NCI-H510A (cell line): ENCODE data around the gene PLEKHA7.
A peak's percentile ranks its signal among the peaks of the same experiment; 100 is the strongest.
"Not testable (repeated sequence)": the region's sequence is repeated elsewhere in the genome, so short reads cannot be mapped to it uniquely, and the experiment has no call there.

ENCODE experiments used
- DNase-seq: peaks from one replicate; lab custom pipeline; 2025; lab: John Stamatoyannopoulos, UW

The PLEKHA7 gene

GRCh38 chr11:16880184-16880801, 133.9 kb downstream of the PLEKHA7 start:
- no peak for DNase-seq

- DNase-seq, result no peak
Observed at GRCh38 chr11:16879690-16880089, 134.5 kb downstream of the PLEKHA7 start.

GRCh38 chr11:16876837-16877236, 137.4 kb downstream of the PLEKHA7 start:
- no peak for DNase-seq

GRCh38 chr11:16876053-16876752, 138.0 kb downstream of the PLEKHA7 start:
- DNase-seq, result no peak

GRCh38 chr11:16874275-16874975, 139.8 kb downstream of the PLEKHA7 start:
- no peak for DNase-seq

DNA sequence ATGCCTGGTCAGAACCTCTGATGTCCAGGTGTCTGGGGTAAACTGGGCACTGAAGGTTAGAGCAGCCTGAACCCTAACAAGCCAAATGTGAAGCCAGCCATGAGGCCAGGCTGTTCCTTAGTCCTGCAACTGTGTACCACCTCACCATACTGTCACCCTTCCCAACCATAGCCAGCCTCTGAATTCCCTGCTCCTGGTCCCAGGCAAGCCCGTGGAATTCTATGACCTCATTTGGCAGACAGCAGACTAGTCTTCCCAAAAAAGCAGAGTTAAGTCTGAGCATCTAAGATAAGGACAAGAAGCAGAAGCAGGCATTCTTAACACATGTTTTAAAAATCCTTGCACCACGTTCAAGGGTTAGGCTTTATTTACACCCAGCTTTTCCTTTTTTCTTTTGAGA, 140.9 kb downstream of the PLEKHA7 start:
- no peak for DNase-seq

DNA sequence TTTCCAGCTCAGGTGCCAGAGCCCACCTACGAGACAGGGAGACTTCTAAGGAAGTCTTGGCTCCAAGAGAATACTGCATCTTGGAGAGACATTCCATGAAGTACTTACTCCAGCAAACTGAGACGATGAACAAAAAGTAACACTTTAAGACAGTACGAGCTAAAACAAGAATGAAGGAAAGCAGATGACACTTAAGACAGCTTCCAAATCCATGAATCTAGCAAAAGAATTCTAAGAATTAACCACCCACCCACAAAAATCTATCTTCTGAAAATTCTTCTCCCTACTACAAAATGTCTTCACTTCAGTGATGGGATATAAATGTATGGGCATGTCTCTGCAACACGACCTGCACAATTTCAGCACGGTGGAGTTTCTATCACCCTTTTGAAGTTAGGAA, 142.8 kb downstream of the PLEKHA7 start:
- DNase-seq, result no peak

GRCh38 chr11:16867097-16867496, 147.1 kb downstream of the PLEKHA7 start:
- DNase-seq, result no peak

GRCh38 chr11:16864428-16864827, 149.8 kb downstream of the PLEKHA7 start:
- not testable (repeated sequence) for DNase-seq

- no peak for DNase-seq
Observed at GRCh38 chr11:16863389-16863788, 150.8 kb downstream of the PLEKHA7 start.

DNA sequence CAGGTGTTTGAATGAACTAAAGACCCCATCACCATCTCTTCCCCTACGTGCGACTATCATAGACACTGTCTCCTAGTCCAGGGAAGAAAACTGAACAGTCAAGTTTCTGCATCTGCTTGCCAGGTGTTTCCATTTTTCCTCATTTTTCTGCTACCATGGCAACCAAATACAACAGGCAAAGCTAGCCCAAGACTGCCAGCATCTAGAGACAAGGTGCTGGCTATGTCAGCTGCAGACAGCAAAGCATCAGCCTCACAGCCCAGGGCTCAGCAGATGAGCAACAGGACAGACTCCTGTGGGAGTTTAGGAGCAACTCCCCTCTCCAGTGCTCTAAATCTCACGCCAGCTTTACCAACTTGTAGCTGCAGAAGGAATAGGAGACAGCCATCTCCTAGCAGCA, 151.5 kb downstream of the PLEKHA7 start:
- DNase-seq, result no peak

- no peak for DNase-seq
Observed at GRCh38 chr11:16861862-16862261, 152.4 kb downstream of the PLEKHA7 start.

GRCh38 chr11:16860617-16861016, 153.6 kb downstream of the PLEKHA7 start:
- DNase-seq, result no peak

DNA sequence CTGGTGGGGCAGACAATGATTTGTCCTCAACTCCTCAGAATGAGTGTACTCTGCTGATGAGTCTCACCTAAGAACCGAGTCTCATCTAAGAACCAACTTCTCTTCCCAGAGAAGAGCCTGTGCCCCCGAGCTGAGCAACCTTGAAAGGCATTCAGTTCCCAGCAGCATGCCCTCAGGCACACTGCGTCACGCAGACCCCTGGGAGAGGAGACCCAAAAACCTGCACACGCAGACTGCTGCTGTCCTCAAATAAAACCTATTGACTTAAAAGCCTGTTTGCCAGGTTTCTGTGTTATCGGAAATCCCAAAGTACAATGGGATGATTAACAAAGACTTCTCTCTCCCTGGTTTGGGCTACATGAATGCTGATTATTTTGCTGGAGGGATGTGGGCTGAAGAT, 154.6 kb downstream of the PLEKHA7 start:
- DNase-seq, result no peak

DNA sequence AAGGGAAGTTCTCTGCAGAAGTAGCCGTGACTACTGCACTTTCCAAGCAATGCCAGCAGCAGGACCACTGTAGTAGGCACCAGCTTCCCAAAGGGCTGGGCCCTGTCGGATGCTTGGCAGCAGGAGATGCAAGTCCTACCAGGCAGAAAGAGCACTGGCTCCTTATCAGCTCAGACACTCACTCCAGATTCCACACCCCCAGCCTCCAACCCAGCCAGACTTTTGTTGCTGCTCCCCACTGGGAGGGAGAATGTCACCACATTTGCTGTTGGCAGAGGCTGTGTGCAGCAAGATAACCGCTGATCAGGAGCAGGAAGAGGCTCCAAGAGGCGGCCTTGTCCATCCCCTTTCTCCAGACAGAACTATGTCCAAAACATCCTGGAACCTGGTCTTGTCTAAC, 157.0 kb downstream of the PLEKHA7 start:
- no peak for DNase-seq

DNA sequence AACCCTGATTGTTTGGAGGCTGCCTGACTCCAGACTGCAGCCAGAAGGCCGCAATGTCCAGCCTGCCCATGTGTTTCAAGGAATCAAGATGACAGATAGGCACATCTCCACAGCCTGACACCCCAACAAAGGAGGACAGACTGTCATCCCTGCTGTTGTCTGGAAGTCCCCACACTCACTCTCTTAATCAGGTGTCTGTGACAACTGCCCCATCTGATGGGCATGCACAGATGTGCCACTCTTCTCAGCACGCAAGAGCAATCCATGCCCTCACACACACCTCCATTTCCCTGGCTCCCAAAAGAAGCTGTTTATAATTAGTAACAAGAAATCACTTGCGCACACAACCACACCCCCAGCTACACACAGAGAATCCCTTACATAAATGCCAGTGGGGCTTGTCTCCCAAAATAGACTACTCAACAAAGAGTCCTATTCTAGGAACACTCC, 158.2 kb downstream of the PLEKHA7 start:
- DNase-seq, result no peak

GRCh38 chr11:16854979-16855378, 159.2 kb downstream of the PLEKHA7 start:
- no peak for DNase-seq

GRCh38 chr11:16853859-16854258, 160.4 kb downstream of the PLEKHA7 start:
- DNase-seq, result no peak

GRCh38 chr11:16853266-16853665, 160.9 kb downstream of the PLEKHA7 start:
- no peak for DNase-seq

DNA sequence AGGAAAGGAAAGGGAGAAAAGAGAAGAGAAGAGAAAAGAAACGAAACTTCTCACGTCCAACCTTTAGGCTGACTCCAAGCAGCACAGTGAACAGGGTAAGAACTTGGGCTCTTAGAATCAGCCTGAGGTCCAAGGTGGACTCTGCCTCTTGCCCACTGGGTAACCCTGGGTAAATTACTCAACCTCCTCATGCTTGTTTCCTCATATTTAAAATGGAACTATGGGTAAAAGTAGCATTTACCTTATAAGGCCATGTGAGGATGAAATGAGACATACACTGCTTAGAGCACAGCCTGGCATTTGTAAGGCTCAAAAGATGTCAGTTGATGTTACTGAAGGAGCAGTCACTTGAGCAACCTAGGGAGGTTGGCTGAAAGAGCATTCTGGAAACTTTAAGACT, 167.9 kb downstream of the PLEKHA7 start:
- no peak for DNase-seq

- no peak for DNase-seq
Observed at GRCh38 chr11:16844268-16844771, 169.9 kb downstream of the PLEKHA7 start.

GRCh38 chr11:16843294-16843693, 170.9 kb downstream of the PLEKHA7 start:
- DNase-seq, result peak; percentile 64

GRCh38 chr11:16841984-16842383, 172.2 kb downstream of the PLEKHA7 start:
- no peak for DNase-seq
